HG03342 (cell line): ENCODE data around the gene MPP2.
"Not testable (repeated sequence)": the region's sequence is repeated elsewhere in the genome, so short reads cannot be mapped to it uniquely, and the experiment has no call there.

ENCODE experiments used
- ATAC-seq: cut with Tn5 transposase; IDR thresholded peaks from one replicate; pipeline ENCODE4 v1.9.1; 2021; ENCODE audit warnings: mild to moderate bottlenecking, moderate library complexity; ENCODE audit not compliant: unreplicated experiment

The MPP2 gene

DNA sequence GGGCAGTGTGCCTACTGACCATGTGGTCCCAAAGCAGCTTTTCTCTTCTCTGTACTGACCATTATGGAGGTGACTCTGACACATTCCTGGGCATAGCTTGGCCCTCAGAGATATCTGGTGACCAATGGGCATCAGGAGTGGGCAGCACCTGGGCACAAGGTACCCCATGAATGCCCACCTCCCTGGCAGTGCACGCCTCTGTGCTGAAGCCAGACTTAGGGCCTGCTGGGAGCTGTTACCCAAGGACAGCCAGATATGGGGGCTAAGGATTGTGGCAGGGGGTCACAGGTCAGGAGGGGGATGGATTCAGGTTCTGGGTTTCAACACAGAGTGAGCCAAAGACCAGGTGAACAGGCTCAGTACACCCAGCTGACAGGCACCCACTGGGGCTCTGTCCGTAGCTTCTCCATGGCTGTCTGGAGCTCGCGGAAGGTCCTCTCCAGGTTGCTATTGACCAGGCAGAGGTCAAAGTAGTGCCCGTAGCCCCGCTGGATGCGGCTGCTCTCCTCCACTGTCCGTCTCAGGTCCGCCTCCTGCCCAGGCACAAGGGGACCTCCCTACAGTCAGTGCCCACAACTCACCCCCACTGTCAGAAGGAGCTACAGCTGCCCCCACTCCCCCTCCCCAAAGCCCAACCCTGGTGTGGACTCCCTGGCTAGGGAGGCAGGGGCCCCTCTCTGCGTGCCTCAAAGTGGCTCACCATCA is 29.7 kb downstream of the MPP2 start:
- no peak for ATAC-seq

DNA sequence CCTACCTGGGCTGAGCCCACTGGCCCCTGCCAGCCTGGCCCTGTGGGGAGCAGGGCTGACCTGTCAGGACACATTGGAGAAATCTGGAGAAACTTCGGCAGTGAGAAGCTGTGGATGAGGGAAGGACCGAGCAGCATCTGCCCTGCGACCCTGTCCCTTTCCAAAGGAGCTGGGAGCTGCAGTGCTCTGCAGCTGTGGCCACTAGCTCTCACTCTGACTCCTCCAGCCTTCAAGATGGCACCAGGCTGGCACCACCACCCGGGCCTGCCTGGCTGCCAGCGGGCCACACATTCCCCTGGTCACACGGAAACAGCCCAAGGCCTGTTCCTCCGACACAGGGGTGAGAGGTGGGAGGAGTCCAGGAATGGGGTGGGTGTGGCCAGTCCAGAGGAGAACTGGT is 30.3 kb downstream of the MPP2 start:
- ATAC-seq = no peak

- no peak for ATAC-seq
Measured at GRCh38 chr17:43875476-43876147, 31.7 kb downstream of the MPP2 start.

DNA sequence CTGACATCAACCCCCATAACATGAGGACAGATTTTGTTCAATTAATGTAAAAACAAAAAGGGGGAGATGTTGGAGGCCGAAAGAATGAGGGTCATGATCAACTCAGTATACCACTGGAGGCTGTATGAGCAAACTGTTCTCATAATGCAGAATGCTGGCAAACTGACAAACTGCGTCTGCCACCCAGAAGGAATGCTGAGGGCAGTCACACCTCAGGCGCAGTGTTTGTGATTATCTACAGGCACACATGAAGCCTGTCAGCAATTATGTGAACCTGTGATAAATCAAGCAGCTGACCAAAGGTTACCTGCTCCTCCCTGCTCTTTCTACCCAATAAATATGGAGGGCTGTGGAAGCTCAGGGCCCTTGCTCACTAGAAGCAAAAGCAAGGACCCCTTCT is 33.0 kb downstream of the MPP2 start:
- ATAC-seq = no peak

GRCh38 chr17:43873815-43874214 is 33.5 kb downstream of the MPP2 start:
- ATAC-seq = no peak

DNA sequence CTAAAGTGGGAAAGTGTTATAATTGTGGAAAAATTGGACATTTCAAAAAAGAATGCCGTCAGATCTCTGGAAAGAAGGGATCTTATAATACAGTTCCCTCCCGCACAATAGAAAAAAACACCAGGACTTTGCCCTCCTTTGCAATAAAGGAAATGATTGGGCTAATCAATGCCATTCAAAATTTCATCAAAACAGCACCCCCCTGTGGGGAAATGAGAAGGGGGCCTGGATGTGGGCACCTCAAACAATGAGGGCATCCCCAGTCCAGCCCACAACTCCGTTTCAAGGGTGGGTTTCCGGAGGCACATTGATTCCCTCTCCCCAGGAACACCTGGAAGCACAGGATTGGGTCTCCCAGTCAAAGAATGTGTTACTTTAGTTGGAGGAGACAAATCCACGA is 34.2 kb downstream of the MPP2 start:
- ATAC-seq = no peak

GRCh38 chr17:43871946-43872690 is 35.2 kb downstream of the MPP2 start:
- no peak for ATAC-seq

DNA sequence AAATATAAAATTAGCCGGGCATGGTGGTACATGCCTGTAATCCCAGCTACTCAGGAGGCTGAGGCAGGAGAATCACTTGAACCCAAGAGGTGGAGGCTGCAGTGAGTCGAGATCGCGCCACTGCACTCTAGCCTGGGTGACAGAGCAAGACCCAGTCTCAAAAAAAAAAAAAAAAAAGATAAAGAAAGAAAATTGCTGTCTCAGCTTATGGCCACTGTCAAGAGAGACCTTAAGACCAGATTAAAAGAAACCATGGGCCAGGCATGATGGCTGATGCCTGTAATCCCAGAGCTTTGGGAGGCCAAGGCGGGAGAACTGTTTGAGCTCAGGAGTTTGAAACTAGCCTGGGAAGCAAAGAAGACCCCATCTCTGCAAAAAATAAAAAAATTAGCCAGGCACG is 38.3 kb downstream of the MPP2 start:
- ATAC-seq = not testable (repeated sequence)

DNA sequence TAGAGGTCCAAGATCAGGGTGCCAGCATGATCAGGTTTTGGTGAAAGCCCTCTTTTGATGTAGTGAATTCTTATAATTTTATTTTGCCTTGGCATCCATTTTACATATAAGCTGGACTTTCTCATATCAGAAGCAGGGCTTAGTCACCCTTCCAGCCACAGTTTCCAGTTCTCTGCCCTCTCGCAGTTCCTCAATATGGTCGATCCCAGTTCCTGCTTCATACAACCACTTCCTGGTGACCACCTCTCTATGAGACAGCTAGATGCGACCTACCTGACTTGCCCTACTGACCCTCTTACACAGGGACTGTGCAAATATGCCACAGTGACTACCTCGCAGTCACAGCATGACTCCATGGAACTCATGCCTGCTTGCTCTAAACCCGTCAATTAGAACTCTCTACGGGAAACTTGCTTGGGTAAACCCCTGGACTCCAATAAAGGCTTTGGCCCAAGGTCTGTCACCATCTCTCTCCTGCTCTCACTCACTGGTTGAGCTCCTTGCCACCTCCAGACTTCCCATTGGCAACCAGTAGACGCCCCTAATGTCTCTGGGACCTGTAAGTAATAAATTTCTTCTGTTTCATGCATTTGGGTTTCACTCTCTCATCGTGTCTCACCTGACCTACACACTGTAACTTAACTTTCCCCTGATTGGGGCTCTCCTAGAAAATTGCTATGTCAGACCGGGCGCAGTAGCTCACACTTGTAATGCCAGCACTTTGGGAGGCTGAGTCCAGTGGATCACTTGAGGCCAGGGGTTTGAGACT is 38.9 kb downstream of the MPP2 start:
- ATAC-seq = no peak

DNA sequence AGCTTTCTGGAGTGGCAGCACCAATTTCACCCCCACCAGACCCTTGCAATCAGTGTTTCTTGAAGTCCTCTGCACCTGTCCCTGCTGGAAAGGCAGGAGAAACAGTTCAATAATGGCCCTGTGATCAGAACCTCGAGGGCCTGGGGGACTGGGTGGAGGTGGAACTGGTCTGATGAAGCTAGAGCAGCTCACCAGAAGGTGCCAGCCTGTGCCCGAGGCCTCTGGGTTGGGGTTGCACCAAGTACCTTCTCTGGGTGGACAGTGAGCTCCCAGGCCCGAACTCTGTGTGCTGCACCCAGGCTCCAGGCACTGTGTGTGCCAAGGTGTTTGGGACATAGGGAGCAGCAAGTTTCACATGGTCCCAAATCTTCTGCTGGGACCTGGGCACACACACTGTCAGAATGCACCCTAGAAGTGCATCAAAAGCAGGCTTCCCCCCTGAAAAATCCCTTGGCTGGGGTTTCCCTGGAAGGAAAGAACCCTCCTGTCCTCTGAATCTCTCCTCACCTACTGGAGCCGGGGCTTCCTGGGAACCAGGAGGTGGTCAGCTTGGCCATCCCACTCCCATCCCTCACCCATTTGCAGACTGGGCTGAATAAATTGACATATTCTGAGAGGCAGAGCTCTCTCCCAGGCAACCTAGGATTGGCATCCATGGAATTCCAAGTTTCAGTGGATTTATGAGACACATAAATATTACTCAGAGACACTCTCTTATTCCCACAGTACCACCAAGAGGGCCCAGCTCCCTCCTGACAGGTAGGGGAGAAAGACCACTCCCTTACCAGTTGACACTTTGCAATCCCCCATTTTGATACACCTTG is 43.0 kb downstream of the MPP2 start:
- no peak for ATAC-seq

- ATAC-seq = no peak
Measured at GRCh38 chr17:43861960-43862359, 45.4 kb downstream of the MPP2 start.

- ATAC-seq = no peak
Measured at GRCh38 chr17:43860927-43861622, 46.3 kb downstream of the MPP2 start.

DNA sequence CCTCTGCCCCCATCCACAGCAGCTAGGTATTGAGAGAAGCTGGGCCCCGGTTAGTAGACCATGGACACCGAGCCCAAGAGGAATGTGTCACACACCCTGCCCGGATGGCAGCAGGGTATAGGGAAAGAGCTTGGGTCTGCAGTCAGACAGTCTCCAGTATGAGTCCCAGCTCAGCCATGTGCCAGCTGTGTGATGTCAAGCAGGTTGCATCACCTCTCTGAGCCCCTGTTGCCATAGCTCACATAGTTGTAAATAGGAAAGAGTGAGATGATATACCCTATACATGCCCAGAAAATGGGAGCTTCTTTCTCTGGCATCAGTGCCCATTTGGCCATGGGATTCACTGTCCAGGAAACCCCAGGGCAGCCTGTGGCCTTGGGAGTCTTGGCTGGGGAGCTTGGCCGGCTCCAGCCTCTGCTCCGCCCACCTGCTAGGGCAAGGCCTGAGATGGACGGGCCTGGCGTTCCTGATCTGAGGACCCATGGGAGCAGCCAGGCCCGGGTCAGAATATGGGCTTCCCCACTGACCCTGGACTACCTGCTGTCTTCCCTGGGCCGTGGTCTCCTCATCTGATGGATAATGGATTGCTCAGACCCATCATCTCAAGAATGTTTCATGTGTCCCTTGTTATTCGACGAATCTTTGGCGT is 47.1 kb downstream of the MPP2 start:
- no peak for ATAC-seq

DNA sequence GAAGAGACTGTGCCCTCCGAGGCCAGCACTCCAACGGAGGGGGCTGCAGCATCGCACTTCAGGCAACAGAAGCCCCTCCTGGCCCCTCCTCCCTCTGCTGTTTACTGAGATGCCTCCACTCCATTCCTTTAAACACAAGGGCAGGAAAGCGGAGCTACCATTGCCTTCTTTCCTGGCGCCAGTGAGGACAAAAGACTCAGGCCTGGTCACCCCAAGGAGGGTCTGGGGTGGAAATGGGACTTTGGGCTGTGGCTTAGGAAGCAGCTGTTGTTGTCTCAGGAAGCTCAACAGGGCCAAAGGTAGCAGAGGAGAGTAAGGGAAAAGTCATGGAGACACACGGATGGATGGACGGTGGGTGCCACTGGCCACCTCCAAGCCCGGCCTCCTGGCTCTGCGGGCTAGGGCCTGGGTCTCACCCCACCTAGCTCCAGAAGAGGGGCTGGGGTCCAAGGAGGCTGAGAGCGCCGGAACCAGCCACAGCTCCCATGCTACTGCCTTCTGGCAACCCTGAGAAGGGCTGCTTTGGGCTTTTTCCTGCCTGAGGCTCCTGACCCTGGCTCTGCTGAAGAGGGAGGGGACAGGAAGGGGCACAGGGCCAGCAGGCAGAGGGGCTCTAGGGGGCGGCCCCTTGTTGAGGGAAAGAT is 49.3 kb downstream of the MPP2 start:
- ATAC-seq = no peak

GRCh38 chr17:43857141-43857540 is 50.2 kb downstream of the MPP2 start:
- ATAC-seq = no peak

DNA sequence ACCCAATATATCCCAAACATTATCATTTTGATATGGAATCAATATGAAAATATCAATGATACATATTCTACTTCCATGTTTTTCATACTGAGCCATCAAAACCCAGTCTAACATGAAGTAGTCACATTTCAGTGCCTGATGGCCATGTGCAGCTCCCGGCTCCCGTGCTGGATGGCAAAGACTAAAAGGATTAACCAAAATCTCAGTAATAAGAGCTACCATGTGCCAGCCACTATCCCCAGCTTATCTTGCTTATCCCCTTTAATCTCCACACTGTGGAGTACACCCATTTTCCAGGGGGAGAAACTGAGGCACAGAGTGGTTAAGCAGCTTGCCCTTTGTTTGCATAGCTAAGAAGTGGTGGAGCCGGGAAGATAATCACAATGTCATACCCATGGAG is 51.2 kb downstream of the MPP2 start:
- ATAC-seq = no peak

DNA sequence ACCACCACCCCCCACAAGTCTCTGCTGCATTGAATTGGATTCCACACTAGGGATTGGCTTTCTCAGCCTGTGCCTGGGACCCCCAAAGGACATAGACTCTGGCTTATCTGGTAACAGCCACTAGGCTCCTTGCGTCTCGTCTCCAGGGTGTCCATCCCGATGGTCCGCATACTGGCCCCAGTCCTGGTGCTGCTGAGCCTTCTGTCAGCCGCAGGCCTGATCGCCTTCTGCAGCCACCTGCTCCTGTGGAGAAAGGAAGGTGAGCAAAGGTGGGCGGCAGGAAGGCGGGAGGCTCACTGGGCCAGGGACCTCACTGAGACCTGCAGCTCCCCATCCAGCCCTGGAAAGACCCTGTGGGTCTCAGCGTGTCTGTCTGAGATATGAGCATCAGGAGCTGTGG is 52.3 kb downstream of the MPP2 start:
- ATAC-seq = no peak

GRCh38 chr17:43854498-43854897 is 52.8 kb downstream of the MPP2 start:
- no peak for ATAC-seq

DNA sequence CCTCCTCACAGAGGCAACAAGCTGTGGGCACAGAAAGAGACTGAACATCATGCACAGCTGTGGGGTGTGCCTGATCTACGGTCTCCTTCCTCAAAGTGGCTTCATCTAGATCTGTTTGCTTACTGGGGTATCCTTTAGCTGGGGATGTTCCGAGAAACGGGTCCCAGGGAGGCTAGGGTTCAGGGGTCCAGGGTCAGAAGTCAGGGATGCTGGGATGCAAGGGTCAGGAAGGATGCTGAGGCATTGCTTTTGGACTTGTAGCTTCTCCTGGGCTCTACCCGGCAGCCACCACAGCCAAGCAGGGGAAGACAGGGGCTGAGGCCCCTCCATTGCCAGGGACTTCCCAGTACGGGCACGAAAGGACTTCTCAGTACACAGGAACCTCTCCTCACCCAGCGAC is 53.8 kb downstream of the MPP2 start:
- ATAC-seq = no peak
